GM19025 (cell line): ENCODE data around the gene PLCB1.

Experiments used
- ATAC-seq: cut with Tn5 transposase; IDR thresholded peaks from one replicate; pipeline ENCODE4 v1.9.1; 2021; ENCODE audit warnings: mild to moderate bottlenecking, low read depth, moderate library complexity; ENCODE audit not compliant: unreplicated experiment

PLCB1 gene

DNA sequence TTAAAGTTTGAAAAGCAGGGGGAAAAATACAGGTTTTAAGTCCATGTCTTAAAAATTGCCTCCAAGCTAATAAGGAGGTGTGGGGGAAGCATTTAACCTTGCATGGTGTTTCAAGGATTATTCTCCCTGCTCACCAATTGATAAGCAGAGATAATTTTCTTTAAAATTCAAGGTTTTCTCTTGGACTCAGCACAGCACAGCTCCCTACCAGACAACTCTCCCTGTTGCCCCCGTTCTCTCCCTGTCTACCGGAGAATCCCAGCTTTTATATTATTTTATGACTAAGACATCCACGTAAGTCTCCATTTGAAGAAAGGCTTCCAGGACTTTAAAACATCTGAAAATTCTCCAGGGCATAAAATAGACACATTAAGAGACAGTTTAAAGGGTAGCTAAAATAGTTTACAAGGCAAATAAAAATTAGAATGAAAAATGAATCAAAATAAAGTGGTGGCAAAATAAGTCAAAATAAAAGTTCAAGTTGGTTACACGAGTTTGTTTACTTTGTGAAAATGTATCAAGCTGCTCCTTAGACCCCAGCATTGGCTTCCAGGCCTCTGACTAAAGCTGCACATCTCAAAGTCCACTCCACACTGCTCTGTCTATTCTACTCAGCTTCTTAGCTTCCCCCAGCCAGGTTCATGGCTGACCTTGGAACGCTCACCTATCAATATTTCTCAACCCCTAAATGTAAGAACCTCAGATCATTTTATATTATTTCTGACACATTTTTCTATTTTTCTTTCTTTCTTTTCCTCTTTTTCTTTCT is 748.2 kb downstream of the PLCB1 start:
- ATAC-seq = no peak

DNA sequence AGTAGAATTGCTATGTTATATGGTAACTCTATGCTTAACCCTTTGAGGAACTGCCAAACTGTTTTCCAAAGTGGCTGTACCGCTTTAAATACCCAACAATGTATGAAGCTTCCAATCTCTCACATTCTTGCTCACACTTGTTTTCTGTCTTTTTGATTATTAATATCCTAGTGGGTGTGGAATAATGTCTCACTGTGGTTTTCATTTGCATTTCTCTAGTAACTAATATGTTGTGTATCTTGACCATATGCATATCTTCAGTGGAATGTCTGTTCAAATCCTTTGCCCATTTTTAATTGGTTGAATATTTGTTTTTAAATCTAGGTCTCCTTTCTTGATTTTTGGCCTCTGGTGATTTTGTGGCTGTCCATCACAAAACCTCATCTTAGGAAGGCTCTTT is 759.0 kb downstream of the PLCB1 start:
- ATAC-seq = no peak

DNA sequence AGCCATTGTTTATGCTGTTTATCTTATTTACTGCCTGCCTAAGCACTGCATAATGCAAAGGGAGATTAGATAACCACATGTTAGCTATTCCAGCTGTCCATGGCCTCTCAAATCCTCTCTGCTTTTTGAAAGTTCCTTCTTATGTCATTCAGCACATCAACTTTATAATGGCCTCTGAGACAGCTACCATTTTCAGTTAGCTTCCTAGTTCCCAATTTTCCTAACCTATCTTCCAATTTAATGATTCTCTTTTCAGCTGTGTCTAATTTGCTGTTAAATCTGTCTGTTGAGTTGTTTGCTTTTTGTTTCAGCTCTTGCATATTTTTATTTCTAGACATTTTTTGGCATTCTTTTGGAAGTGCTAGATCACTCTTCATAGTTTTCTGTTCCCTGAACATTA is 763.4 kb downstream of the PLCB1 start:
- ATAC-seq = no peak

DNA sequence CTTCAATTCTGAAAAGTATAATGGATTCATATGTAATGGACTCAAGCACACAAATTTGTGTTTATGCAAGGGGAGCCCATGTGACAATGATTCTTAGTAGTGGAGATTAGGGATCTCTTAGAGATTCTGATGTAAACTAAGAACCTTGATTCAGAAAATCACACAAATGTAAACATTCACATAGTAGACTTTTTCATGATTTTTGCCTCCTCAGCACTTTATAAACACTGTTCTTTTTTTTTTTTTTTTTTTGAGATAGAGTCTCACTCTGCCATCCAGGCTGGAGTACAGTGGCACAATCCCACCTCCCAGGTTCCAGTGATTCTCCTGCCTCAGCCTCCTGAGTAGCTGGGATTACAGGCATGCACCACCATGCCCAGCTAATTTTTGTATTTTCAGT is 766.8 kb downstream of the PLCB1 start:
- ATAC-seq = no peak

DNA sequence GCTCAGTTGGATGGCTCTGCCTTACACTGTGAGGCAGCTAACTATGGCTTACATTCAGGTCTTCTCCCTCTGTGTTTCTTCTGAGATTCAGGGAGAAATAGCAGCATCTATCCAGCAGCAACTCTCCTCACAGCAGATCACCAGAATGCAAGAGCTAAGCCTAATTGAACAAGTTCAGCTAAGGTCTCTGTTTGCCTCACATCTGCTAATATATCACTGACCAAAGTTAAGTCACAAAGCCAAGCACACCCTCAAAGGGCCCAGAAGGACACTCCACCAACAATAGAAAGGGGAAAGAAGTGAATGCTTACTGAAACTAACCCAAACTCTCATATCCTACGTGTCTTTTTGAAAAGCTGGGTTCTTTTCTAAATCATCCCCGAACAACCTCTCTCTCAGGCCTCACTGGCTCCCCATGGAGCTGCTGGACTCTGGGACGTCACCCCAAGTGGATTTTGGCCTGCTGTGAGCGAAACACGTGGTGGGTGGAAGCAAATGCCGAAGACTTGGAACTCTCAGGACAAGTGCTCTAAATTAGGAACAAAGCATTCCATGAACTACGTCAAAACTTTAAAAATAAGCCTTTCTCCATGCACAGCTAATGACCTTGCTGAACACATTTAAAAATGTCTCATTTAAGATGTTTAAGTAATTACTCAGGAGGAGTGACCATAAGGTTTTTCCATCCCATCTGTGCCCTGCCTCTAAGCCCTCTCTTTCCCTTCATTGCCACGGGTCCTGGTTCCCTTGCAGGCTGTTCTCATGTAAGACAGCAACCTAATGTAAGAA is 769.4 kb downstream of the PLCB1 start:
- no peak for ATAC-seq

DNA sequence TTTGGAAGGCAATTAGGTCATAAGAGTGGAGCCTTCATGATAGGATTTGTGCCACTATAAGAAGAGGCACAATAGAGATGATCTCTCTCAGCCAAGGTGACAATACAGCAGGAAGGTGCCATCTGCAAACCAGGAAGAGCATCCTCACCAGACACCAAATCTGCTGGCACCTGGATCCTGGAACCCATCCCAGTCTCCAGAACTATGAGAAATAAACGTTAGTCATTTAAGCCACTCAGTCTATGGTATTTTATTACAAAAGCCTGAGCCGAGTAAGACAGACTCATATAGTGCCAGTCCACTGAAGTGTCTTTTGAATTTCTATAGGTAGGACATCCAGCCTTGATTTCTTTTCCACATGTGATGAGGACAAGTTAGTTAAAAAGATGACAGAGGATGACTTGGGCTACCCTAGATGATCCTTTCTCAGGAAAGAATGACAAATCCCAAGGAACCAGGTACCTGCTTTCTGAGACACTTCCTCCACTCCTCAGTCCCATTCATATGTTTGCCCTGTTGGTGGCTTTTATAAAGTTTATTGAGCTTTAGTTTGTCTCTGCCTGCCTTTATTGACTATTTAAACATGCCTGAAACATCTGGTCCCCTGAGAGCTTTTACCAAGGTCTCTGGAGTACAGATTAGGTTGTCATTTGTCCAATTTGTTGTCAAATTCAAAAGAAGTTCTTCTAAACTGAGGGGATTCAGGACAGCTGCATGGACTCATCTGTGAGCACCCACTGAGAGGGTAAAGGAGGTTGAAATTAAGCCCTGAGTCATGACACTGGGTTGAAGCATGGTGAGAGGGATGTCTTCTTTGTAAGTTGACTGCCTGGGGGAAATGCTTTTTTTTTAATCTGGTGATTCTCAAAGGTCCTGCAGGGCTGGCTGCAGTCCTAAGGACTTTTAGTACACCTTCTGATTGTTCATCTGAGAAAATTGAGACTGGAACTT is 771.9 kb downstream of the PLCB1 start:
- no peak for ATAC-seq

DNA sequence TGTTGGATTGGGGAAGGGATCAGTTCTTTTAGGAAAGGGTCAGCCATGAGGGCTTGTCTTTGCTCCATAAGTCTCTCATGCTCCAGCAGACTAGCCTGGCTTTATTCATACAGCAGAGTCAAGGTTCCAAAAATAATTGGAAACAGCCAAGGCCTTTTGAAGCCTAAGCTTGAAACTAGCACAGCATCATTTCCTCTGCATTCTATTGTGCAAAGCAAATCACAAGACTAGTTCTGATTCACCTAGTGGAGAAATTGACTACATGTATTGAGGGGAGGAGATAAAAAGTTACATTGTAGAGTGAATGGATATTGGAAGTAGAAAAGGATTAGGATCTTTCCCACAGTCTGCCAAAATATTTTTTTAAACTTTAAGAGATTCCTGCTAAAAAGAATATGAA is 777.5 kb downstream of the PLCB1 start:
- no peak for ATAC-seq

DNA sequence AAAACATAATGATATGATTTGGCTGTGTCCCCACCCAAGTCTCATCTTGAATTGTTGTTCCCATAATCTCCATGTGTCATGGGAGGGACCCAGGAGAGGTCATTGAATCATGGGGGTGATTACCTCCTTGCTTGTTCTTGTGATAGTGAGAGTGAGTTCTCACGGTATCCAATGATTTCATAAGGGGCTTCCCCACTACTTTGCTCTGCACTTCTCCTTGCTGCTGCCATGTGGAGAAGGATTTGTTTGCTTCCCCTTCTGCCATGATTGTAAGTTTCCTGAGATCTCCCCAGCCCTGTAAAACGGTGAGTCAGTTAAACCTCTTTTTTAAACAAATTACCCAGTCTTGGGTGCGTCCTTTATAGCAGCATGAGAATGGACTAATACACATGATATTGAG is 780.0 kb downstream of the PLCB1 start:
- ATAC-seq = no peak

DNA sequence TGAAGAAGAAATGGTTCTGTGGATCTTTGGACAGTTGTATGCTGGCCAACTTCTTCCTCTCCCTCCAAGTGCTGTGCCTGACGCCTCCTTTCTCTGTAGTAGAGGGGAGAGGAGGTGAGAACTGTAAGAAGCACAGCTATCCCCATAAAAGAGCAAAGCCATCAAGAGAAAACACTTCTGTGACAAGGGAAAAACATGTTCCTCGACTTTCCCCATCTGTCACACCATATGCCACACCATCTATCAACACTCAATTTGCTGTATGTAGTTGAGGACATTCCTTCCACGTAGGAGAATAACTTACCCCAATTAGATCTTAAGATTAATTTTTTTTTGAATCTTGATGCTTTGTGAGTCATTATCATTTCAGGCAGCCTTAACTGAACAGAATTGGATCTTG is 780.7 kb downstream of the PLCB1 start:
- no peak for ATAC-seq

DNA sequence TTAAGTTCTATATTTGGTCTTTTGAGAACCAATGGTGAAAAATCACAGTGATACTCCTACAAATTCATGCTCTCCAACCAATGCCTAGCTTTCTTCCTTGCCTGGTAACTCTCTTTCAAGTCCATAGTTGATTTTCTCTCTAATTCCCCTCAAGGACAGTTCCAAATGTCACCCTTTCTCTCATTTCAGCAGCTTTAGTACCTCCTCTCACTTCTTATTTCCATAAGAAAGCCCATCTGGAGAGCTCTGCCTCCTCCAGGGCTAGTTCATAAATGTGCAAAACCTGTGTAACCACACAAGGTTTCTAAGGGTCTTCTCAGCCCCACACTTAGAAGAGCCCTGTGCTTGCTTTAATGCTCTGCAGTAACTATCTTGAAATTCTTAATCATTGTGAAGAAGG is 781.4 kb downstream of the PLCB1 start:
- ATAC-seq = no peak

DNA sequence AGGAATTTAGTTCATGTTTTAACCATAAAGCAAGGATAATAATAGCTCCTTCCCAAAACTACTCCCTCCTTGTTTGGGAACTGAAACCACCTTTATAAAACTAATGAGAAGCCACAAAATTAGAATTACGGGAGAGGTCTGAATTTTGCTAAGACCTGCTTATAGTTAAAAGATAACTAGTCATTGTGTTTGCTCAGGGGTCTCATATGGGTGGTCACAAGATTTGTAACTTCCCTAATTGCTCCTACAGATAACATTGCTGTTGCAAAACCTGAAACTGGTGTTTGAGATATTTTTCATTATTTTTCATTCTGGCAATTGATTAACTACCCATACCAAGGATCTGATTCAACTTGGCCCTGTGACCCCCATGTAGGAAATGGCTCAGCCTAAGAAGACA is 782.4 kb downstream of the PLCB1 start:
- no peak for ATAC-seq

DNA sequence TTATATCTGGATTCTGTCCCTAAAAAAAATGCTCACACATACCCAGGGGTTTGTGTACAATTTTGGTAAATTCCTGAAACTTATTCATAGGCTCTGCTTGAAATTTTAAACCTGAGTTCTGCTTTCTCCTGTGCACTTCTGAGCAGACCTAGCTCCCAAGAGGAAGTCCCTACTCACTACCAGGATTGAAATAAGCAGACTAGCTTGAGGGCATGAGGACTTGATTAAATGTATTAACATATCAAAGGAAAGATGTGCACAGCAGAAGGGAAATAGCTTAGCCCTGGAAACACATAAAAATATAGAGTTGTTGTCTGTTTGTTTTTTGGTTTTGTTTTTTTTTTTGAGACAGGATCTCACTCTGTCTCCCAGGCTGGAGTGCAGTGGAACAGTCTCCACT is 785.0 kb downstream of the PLCB1 start:
- no peak for ATAC-seq

DNA sequence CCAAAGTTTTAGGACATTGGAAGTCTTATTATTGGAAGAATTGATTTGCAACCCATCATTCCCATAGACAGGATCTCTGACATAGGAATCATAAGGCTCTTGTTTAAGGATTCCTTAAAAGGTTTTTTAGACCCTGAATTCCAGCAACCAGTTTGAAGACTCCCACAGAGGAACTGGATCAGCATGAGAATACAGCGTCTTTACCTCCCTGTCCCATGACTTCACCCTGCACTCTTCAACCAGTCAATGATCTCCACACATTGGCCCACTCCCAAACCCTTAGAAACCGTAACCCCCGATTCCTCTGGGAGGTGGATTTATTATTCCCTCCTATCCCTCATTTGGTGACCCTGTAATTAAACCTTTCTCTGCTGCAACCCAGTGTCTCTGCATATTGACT is 786.1 kb downstream of the PLCB1 start:
- ATAC-seq = no peak

DNA sequence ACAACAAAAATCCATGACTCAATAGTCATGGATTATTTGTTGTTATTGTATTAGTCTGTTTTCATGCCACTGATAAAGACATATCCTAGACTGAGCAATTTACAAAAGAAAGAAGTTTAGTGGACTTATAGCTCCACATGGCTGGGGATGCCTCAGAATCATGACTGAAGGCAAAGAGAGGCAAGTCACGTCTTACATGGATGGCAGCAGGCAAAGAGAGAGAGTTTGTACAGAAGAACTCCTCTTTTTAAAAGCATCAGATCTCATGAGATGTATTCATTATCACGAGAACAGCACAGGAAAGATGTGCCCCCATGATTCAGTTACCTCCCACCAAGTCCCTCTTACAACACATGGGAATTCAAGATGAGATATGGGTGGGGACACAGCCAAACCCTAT is 792.5 kb downstream of the PLCB1 start:
- no peak for ATAC-seq

DNA sequence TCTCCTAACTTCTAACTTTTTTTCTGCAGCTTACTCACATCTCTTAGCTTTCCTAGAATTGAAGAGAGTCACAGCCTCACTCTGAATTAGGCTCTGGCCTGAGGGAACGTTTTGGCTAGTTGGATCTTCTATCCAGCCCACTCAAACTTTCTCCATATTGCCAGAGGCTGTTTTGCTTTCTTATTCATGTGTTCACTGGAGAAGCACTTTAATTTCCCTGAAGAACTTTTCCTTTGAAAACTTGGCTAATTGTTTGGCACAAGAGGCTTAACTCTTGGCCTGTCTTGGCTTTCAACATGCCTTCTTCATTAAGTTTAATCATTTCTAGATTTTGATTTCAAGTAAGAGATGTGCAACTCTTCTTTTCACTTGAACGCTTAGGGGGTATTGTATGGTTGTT is 798.7 kb downstream of the PLCB1 start:
- no peak for ATAC-seq

DNA sequence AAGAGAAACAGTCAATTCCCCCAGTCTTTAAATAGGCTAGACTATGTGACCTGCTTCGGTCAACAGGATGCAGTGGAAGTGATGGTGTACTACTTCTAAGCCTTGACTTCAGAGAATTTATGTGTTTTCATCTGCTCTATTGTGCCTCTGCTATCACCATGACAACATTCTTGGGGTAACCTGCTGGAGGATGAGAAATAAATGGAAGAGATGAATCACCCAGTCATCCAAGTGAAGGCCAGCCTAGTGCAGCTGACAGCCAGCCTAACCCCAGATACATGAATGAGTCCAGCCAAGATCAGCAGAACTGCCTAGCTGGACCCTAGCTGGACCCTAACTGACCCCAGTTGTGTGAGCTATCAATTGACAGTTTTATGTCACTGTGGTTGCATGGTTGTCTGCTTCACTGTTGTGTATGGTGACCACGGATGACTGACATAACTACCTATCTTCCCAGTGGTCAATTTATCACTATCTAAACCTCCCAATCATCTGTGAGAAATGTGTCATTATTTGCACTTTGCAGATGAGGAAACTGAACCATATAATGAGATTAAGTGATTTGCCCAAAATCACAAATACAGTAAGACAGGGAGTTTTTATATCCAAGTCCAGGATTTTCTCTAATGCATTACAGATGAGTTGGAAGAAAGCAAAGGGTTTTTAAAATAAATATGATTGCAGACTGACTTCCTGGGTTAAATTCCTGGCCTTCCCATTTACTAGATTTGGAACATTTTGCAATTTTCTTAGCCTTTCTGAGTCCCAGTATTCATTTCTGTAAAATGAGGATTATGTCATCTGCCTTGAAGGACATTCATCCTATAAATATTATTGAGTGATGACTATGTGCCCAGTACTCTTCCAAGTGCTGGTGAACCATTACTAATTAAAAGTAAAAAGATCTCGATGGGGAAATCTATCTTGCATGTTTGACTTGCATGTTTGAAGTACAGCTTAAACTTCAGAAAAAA is 800.4 kb downstream of the PLCB1 start:
- no peak for ATAC-seq

DNA sequence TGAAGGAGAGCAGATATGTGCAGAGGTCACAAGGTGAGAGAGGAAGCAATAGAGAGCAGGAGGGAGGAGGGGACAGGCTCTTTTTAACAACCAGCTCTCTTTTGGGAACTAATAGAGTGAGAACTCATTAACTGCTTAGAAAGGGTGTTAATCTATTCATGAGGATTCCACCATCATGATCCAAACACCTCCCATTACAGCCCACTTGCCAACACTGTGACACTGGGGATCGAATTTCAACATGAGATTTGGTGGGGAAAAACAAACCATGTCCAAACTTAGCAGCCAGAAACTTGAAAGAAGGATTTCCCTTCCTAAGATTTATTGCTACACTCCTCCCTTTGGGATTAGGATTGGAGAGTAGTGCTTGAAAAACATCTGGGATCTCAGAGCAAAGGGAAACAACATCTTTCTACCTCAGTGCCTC is 801.3 kb downstream of the PLCB1 start:
- no peak for ATAC-seq

DNA sequence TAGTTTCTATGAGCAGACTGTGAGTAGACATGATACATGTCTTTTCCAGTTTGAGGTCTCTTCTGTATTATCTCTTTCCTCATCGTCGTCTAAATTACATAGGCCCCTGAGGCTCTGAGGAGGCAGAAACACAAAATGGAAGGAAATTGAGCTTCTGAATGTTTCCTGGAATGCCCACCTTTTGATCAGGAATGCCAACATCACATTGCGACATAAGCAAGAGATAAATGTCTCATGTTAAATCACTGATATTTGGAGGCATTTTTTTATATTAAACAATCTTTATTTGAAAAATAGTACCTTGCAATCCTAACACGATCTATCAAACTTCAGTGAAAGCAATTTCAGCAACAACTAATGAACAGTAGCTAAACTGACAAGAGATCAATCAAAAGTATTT is 802.3 kb downstream of the PLCB1 start:
- ATAC-seq = no peak
